Measurements from ENCODE around the gene KLF5.

GRCh38 chr13:73025217-73026012 lies 33.4 kb upstream of the KLF5 start:
- TF ChIP-seq POLR2A (IDR thresholded peaks at IDR 0.05; ENCODE audit: low read depth, low read length) (no peak), CREB1 (IDR thresholded peaks at IDR 0.05; ENCODE audit: low read depth) (peak; percentile 75), BHLHE40 (IDR thresholded peaks at IDR 0.05; ENCODE audit: borderline replicate concordance in 1 of 2, low read depth in 2 of 2, low read length in 1 of 2) (no peak), MTA3 (IDR thresholded peaks at IDR 0.05; ENCODE audit: borderline replicate concordance, low read length) (no peak), HCFC1 (IDR thresholded peaks at IDR 0.05; ENCODE audit: low read length) (no peak), ATF2 (IDR thresholded peaks at IDR 0.05; ENCODE audit: low read length) (peak; percentile 33; the same call in 1 of the 2 replicates)
- TF ChIP-seq, protein P1, sequence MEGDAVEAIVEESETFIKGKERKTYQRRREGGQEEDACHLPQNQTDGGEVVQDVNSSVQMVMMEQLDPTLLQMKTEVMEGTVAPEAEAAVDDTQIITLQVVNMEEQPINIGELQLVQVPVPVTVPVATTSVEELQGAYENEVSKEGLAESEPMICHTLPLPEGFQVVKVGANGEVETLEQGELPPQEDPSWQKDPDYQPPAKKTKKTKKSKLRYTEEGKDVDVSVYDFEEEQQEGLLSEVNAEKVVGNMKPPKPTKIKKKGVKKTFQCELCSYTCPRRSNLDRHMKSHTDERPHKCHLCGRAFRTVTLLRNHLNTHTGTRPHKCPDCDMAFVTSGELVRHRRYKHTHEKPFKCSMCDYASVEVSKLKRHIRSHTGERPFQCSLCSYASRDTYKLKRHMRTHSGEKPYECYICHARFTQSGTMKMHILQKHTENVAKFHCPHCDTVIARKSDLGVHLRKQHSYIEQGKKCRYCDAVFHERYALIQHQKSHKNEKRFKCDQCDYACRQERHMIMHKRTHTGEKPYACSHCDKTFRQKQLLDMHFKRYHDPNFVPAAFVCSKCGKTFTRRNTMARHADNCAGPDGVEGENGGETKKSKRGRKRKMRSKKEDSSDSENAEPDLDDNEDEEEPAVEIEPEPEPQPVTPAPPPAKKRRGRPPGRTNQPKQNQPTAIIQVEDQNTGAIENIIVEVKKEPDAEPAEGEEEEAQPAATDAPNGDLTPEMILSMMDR (IDR thresholded peaks at IDR 0.05 in 2 of 3, conservative IDR thresholded peaks at IDR 0.05 in 1 of 3; ENCODE audit: control insufficient read depth in 2 of 3, extremely low read depth in 1 of 3, insufficient read depth in 1 of 3, low read depth in 3 of 3, low read length in 3 of 3): no peak

All from GM12878 (cell line).